A549 treated with AZD9567 at 1 μM for 4 hours (cell line): ENCODE measurements around the gene ALDH1B1. TPM values are rescaled to one million over a fixed set of nuclear protein-coding genes. Genes with fewer than 3 reads are reported as not detected.

Experiments used
- total RNA-seq: library from RNA; stranded (reverse); fragments of 200-300 nt; extraction: Qiagen RNA extraction; gene quantifications from 5 replicates; pipeline ENCODE4 v1.2.3, GENCODE V29; 2022; ENCODE audit not compliant: insufficient read depth

ALDH1B1 gene
- 48.6 to 73.7 TPM (median 50.6 TPM) in 5 replicates for total RNA-seq

GRCh38 chr9:38392235-38393127, at the start of gene ALDH1B1:
Gene ALDH1B1 (plus strand): TSS chr9:38392702. CDS start chr9:38395749, 3,047 bp downstream.

GRCh38 chr9:38423973-38424843, 31.7 kb downstream of the ALDH1B1 start, which contains the start of gene IGFBPL1:
Gene IGFBPL1 (minus strand): TSS chr9:38424454. CDS start chr9:38424424, 30 bp downstream.

Other genes with a start within 250 kb of the ALDH1B1 start
- gene IGFBPL1, start 31.8 kb downstream of the ALDH1B1 start, total RNA-seq: 2.0 to 3.0 TPM (median 2.7 TPM) in 5 replicates
- gene ANKRD18A, start 227.9 kb downstream of the ALDH1B1 start, total RNA-seq: 10.9 to 16.7 TPM (median 11.0 TPM) in 5 replicates